ENCODE data around the gene POP7.

- TF ChIP-seq CTCF (IDR thresholded peaks at IDR 0.05) (no peak), POLR2A (IDR thresholded peaks at IDR 0.05) (no peak)
Measured at GRCh38 chr7:100753750-100754149, 47.8 kb downstream of the POP7 start.
